HL-60 (cell line): Measurements from ENCODE around the gene TMEM86B.

Experiments
- DNase-seq, 2 experiments: peaks; one replicate each; pipeline ENCODE4 v3.0.0-alpha.2; 2010 to 2020; ENCODE audit warnings: low read depth in 1 of 2, low spot score in 1 of 2
- H3K27ac ChIP-seq: fragments of 250-450 bp; sonication (Bioruptor Pico); replicated peaks from 2 replicates; pipeline ENCODE4 v1.5.1; 2020; ENCODE audit warnings: mild to moderate bottlenecking, moderate library complexity
- H3K27me3 ChIP-seq: fragments of 250-450 bp; sonication (Bioruptor Pico); 2 replicates; pipeline ENCODE4 v1.5.1; 2021; ENCODE audit warnings: mild to moderate bottlenecking, moderate library complexity; ENCODE audit not compliant: insufficient read depth, poor library complexity, severe bottlenecking
- H3K4me3 ChIP-seq: replicated peaks from 2 replicates; pipeline ENCODE4 v1.5.1; 2011; ENCODE audit warnings: mild to moderate bottlenecking, control low read depth, low read length; ENCODE audit not compliant: insufficient read depth
- CTCF ChIP-seq: IDR thresholded peaks from one replicate; pipeline ENCODE4 v1.5.1; 2011; ENCODE audit warnings: low read length, control low read depth, inconsistent platforms; ENCODE audit not compliant: insufficient read depth
- GABPA ChIP-seq: IDR thresholded peaks from 2 replicates; pipeline ENCODE4 v1.6.1; 2012; ENCODE audit warnings: low read depth
- POLR2AphosphoS5 ChIP-seq: IDR thresholded peaks from 2 replicates; pipeline ENCODE4 v1.6.1; 2012; ENCODE audit warnings: low read depth
- REST ChIP-seq: IDR thresholded peaks from 2 replicates; pipeline ENCODE4 v1.6.1; 2012; ENCODE audit warnings: low read depth; ENCODE audit not compliant: insufficient replicate concordance
- SPI1 ChIP-seq: IDR thresholded peaks from 2 replicates; pipeline ENCODE4 v1.6.1; 2012; ENCODE audit warnings: low read depth, mild to moderate bottlenecking, borderline replicate concordance

TMEM86B gene

GRCh38 chr19:55242517-55242916 lies 14.0 kb upstream of the TMEM86B start:
- TF ChIP-seq POLR2AphosphoS5, result no peak
- TF ChIP-seq CTCF, result no peak
- no peak for TF ChIP-seq GABPA
- no peak for TF ChIP-seq REST
- TF ChIP-seq SPI1, result no peak
- H3K4me3 ChIP-seq, result no peak overlapping the region
- H3K27me3 ChIP-seq, result no peaks in the 10 kb centered on the region
- DNase-seq, result no peak
- no peak overlapping the region for H3K27ac ChIP-seq

GRCh38 chr19:55241935-55242464 lies 13.4 kb upstream of the TMEM86B start:
- DNase-seq, result no peak
- Histone ChIP-seq H3K27me3 (no peaks in the 10 kb centered on the region), H3K4me3 (no peak overlapping the region), H3K27ac (no peak overlapping the region)
- TF ChIP-seq REST, result no peak
- TF ChIP-seq SPI1, result no peak
- TF ChIP-seq GABPA, result no peak

- TF ChIP-seq CTCF (no peak), POLR2AphosphoS5 (no peak), REST (no peak), SPI1 (no peak), GABPA (no peak)
- Histone ChIP-seq H3K27ac (no peak overlapping the region), H3K27me3 (no peaks in the 10 kb centered on the region), H3K4me3 (no peak overlapping the region)
- DNase-seq, result no peak
Measured at GRCh38 chr19:55241143-55241934, 12.8 kb upstream of the TMEM86B start.
